PC-3 (cell line): ENCODE data around the gene SLC9A4. TPM values are rescaled to one million over a fixed set of nuclear protein-coding genes. Genes with fewer than 3 reads are reported as not detected.

Source experiments
- ATAC-seq: fragments of 200-7000 bp; cut with Tn5 transposase; 2 replicates; pipeline ENCODE4 v1.9.1; 2020; ENCODE audit warnings: mild to moderate bottlenecking, moderate library complexity
- BruUV-seq: library from RNA; stranded (reverse); fragments of 400-500 nt; replicated peaks from 2 replicates; lab custom pipeline; 2021; lab: Mats Ljungman, UMichigan
- CTCF ChIA-PET: fragments of 300-600 bp; sonication (Branson Sonifier 250); formaldehyde crosslinking; loops from one replicate; lab custom pipeline; 2022; ENCODE audit warnings: antibody characterized with exemption; lab: Charles Lee
- POLR2A ChIA-PET: fragments of 300-600 bp; sonication (Branson Sonifier 250); formaldehyde crosslinking; loops from one replicate; lab custom pipeline; 2022; ENCODE audit warnings: antibody characterized with exemption; ENCODE audit not compliant: unreplicated experiment; lab: Charles Lee
- DNase-seq: peaks from one replicate; pipeline ENCODE4 v3.0.0-alpha.2; 2015
- H2AFZ ChIP-seq: fragments of 300-600 bp; sonication (generic); 2 replicates; pipeline ENCODE4 v1.6.0; 2016; ENCODE audit warnings: antibody characterized with exemption, low read length
- H3F3A ChIP-seq: fragments of 300-600 bp; sonication (generic); one replicate; pipeline ENCODE4 v1.6.0; 2017; ENCODE audit warnings: antibody characterized with exemption, low read length, control low read depth, mild to moderate bottlenecking; ENCODE audit not compliant: unreplicated experiment
- H3K27ac ChIP-seq: fragments of 300-600 bp; sonication (generic); 2 replicates; pipeline ENCODE4 v1.5.1; 2016; ENCODE audit warnings: mild to moderate bottlenecking, low read length
- H3K27me3 ChIP-seq: fragments of 300-600 bp; sonication (generic); 2 replicates; pipeline ENCODE4 v1.6.1; 2016; ENCODE audit warnings: low read length, mixed read lengths
- H3K36me3 ChIP-seq: fragments of 300-600 bp; sonication (generic); 2 replicates; pipeline ENCODE4 v1.6.1; 2016; ENCODE audit warnings: low read depth, mixed run types, low read length, mixed read lengths
- H3K4me1 ChIP-seq: fragments of 300-600 bp; sonication (generic); 2 replicates; pipeline ENCODE4 v1.5.1; 2016; ENCODE audit warnings: low read length; ENCODE audit not compliant: insufficient read depth
- H3K4me2 ChIP-seq: fragments of 300-600 bp; sonication (generic); 2 replicates; pipeline ENCODE4 v1.6.0; 2016; ENCODE audit warnings: low read length
- H3K4me3 ChIP-seq: fragments of 300-600 bp; sonication (generic); 2 replicates; pipeline ENCODE4 v1.5.1; 2016; ENCODE audit warnings: mild to moderate bottlenecking, low read length, mixed read lengths
- H3K79me2 ChIP-seq: fragments of 300-600 bp; sonication (generic); 2 replicates; pipeline ENCODE4 v1.6.1; 2017; ENCODE audit warnings: low read length, mixed read lengths
- H3K9ac ChIP-seq: fragments of 300-600 bp; sonication (generic); 2 replicates; pipeline ENCODE4 v1.6.0; 2016; ENCODE audit warnings: mild to moderate bottlenecking, low read length
- H3K9me2 ChIP-seq: fragments of 300-600 bp; sonication (generic); replicated peaks from 2 replicates; pipeline ENCODE4 v1.6.1; 2016; ENCODE audit warnings: mixed run types, low read length, mixed read lengths
- H3K9me3 ChIP-seq: fragments of 300-600 bp; sonication (generic); 2 replicates; pipeline ENCODE4 v1.6.1; 2016; ENCODE audit warnings: low read length, mixed read lengths
- H4K20me1 ChIP-seq: fragments of 300-600 bp; sonication (generic); 2 replicates; pipeline ENCODE4 v1.6.1; 2016; ENCODE audit warnings: low read length, mixed read lengths
- EZH2 ChIP-seq: fragments of 300-600 bp; sonication (generic); IDR thresholded peaks from one replicate; pipeline ENCODE4 v1.6.1; 2017; ENCODE audit warnings: antibody characterized with exemption, mild to moderate bottlenecking, low read length; ENCODE audit not compliant: unreplicated experiment
- EZH2phosphoT487 ChIP-seq: fragments of 300-600 bp; sonication (generic); IDR thresholded peaks from 2 replicates; pipeline ENCODE4 v1.6.1; 2018; ENCODE audit warnings: mild to moderate bottlenecking, antibody characterized with exemption, low read length, borderline replicate concordance
- intact Hi-C: fragments of 100-400 bp; cut with micrococcal nuclease; formaldehyde crosslinking; loops from 2 replicates; pipeline ENCODE4 v1.9.0; 2023
- total RNA-seq: library from RNA; depleted of rRNA; stranded (reverse); fragments of >200 nt; gene quantifications from 2 replicates; pipeline ENCODE4 v1.2.3, GENCODE V29; 2014
- TF ChIP-seq, protein P1 (sequence below): fragments of 300-600 bp; sonication (generic); conservative IDR thresholded peaks from 2 replicates; pipeline ENCODE4 v1.5.1; 2017; ENCODE audit warnings: antibody characterized with exemption, low read depth, mild to moderate bottlenecking, low read length

SLC9A4 gene
- total RNA-seq, 1 experiment from 2014 or later, result 0.04 TPM

DNA sequence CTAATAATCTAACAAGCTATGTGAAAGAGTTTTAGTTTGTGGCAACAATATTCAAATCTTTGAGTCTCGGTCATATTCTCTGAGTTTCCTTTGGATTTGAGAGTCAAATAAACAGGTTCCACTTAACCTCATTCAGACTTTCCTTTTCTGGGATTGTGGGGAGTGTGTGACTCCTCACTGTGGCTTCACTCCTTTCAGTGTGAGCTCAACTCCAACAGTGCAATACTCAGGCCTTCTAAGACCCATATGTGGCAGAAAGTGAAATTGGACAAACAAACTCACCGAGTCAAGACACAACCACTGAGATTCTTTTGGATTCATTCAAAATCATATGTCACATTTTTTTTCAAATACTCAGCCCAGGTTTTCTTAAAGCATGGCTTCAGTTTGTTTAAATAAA is 25.4 kb downstream of the SLC9A4 start:
- Histone ChIP-seq H3K4me1 (no peaks in the 10 kb centered on the region), H4K20me1 (no peaks in the 10 kb centered on the region), H3K79me2 (no peaks in the 10 kb centered on the region), H3K9me3 (no peaks in the 10 kb centered on the region), H3K4me3 (no peak overlapping the region), H3K9ac (no peak overlapping the region), H3K36me3 (no peaks in the 10 kb centered on the region), H3K27ac (no peak overlapping the region), H3K27me3 (no peaks in the 10 kb centered on the region), H2AFZ (no peak overlapping the region), H3K9me2 (no peaks in the 10 kb centered on the region), H3K4me2 (no peak overlapping the region), H3F3A (no peaks in the 10 kb centered on the region)
- ATAC-seq (no peak), DNase-seq (no peak)
- no peak for TF ChIP-seq EZH2
- TF ChIP-seq, protein P1, sequence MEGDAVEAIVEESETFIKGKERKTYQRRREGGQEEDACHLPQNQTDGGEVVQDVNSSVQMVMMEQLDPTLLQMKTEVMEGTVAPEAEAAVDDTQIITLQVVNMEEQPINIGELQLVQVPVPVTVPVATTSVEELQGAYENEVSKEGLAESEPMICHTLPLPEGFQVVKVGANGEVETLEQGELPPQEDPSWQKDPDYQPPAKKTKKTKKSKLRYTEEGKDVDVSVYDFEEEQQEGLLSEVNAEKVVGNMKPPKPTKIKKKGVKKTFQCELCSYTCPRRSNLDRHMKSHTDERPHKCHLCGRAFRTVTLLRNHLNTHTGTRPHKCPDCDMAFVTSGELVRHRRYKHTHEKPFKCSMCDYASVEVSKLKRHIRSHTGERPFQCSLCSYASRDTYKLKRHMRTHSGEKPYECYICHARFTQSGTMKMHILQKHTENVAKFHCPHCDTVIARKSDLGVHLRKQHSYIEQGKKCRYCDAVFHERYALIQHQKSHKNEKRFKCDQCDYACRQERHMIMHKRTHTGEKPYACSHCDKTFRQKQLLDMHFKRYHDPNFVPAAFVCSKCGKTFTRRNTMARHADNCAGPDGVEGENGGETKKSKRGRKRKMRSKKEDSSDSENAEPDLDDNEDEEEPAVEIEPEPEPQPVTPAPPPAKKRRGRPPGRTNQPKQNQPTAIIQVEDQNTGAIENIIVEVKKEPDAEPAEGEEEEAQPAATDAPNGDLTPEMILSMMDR, result no peak
- no peak for TF ChIP-seq EZH2phosphoT487
- BruUV-seq, result no TSS peak
- intact Hi-C loops, result no loop called here
- ChIA-PET CTCF (no interaction called here), POLR2A (interaction anchor here (0.5 kb wide), 1 partner anchor 332 kb away, joined by 3 read pairs; no protein-coding TSS in a partner anchor)

DNA sequence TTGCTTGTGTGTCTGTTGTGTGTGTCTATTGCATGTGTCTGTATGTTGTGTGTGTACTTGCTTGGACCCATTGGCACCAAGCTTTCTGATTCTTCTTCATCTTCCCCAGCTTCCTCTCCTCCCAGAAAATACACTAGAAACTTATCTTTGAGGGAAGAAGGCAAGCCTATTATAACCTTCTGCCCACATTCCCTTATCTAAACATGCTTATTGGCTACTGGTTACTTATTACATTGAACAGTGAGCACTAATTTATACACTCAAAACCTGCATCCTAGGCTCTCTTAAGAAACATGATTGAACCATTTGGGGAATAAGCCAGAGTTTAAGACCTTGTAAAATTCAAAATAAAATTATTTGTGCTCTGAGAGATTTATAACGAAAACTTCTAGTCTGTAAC is 26.5 kb downstream of the SLC9A4 start:
- CTCF ChIA-PET, result no interaction called here
- ATAC-seq, result no peak

DNA sequence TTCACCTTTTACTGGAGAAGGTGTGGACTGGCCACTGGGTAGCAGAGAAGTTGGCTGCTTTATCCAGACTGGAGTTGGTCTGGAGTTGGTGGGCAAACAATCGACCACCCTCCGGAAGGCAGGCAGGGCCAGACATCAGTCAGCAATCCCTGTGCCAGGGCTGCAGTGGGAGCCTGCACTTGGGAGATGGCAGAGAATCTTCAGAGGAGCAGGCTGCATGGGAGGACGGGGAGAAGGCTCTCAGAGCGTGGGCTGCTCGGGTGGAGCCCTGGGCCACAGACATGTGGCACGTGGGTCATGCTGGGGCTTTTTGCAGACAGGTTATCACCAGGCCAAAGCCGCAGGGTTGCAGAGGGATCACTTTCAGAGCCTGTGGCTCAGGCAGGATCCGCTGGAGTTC is 29.6 kb downstream of the SLC9A4 start:
- ATAC-seq (no peak), DNase-seq (no peak)
- intact Hi-C loops, result no loop called here
- no peaks in the 10 kb centered on the region for H3K79me2 ChIP-seq
- H3K9me3 ChIP-seq, result no peaks in the 10 kb centered on the region
- H3K36me3 ChIP-seq, result no peaks in the 10 kb centered on the region
- no peak overlapping the region for H3K27ac ChIP-seq
- H3K4me2 ChIP-seq, result no peak overlapping the region
- H4K20me1 ChIP-seq, result no peaks in the 10 kb centered on the region
- H3K4me3 ChIP-seq, result no peak overlapping the region
- TF ChIP-seq, protein P1, result no peak
- no peak for TF ChIP-seq EZH2phosphoT487
- TF ChIP-seq EZH2, result no peak
- no peaks in the 10 kb centered on the region for H3K9me2 ChIP-seq
- no peaks in the 10 kb centered on the region for H3F3A ChIP-seq
- H3K9ac ChIP-seq, result no peak overlapping the region
- H3K4me1 ChIP-seq, result peaks cover 8% of the 10 kb centered on the region; the same call in 1 of the 2 replicates
- ChIA-PET CTCF (no interaction called here), POLR2A (no interaction called here)
- no TSS peak for BruUV-seq
- no peaks in the 10 kb centered on the region for H3K27me3 ChIP-seq
- no peak overlapping the region for H2AFZ ChIP-seq

More for the DNA sequence above, 26.5 kb downstream of the SLC9A4 start:
- H3K4me3 ChIP-seq, result no peak overlapping the region
- no TSS peak for BruUV-seq
- H3K9ac ChIP-seq, result no peak overlapping the region
- H4K20me1 ChIP-seq, result no peaks in the 10 kb centered on the region
- no peaks in the 10 kb centered on the region for H3K9me3 ChIP-seq
- no peaks in the 10 kb centered on the region for H3F3A ChIP-seq
- H3K27ac ChIP-seq, result no peak overlapping the region
- H3K36me3 ChIP-seq, result no peaks in the 10 kb centered on the region
- no peak for DNase-seq
- no peaks in the 10 kb centered on the region for H3K79me2 ChIP-seq
- POLR2A ChIA-PET, result no interaction called here
- no peak overlapping the region for H2AFZ ChIP-seq
- TF ChIP-seq EZH2 (no peak), EZH2phosphoT487 (no peak)
- TF ChIP-seq, protein P1, result no peak
- no peaks in the 10 kb centered on the region for H3K27me3 ChIP-seq
- H3K4me2 ChIP-seq, result no peak overlapping the region
- intact Hi-C loops, result no loop called here
- no peaks in the 10 kb centered on the region for H3K9me2 ChIP-seq
- H3K4me1 ChIP-seq, result 0 out of 2 replicates have a peak, but pooled peaks cover under 1% of the 10 kb centered on the region
